ENCODE data around the gene PIEZO1. TPM values are rescaled to one million over a fixed set of nuclear protein-coding genes. Genes with fewer than 3 reads are reported as not detected.

The PIEZO1 gene
- total and polyA plus RNA-seq, 10 of the 15 experiments (the other 5 are each of a cell fraction or from before 2014, with no cell fraction given): 1.3 to 169 (median 33.4) TPM

DNA sequence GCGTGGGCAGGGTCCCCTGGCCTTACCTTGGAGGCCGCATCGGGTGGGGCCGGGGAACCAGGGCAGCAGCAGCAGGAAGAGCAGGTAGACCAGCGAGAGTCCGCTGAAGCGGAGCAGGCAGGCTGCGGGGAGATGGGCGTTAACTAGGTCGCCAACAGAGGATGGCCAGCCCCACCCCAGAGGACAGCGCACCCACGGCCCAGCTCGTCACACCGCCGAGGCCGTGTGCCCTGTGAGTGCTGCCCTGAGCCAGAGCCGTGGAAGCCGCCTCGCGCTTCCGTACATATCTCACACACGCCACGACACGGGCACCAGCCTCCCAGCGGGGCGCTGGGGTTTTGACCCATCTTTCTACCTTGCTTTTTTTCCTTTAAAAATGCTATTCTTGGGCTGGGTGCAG lies 35.7 kb downstream of the PIEZO1 start:
- BruUV-seq (replicated peaks): no TSS peak
- DNase-seq (ENCODE audit: low read depth, low spot score): no peak

More for the DNA sequence above, 35.7 kb downstream of the PIEZO1 start:
- TF ChIP-seq EP300 (IDR thresholded peaks at IDR 0.05; ENCODE audit: borderline replicate concordance in 1 of 2, control insufficient read depth in 1 of 2, low read depth in 2 of 2, low read length in 2 of 2) (no peak), WRNIP1 (IDR thresholded peaks at IDR 0.05; ENCODE audit: borderline replicate concordance, low read depth, low read length) (no peak), USF1 (IDR thresholded peaks at IDR 0.05; ENCODE audit: borderline replicate concordance, extremely low read length, insufficient read depth, low read depth, low read length) (no peak), TAF1 (IDR thresholded peaks at IDR 0.05; ENCODE audit: borderline replicate concordance, low read depth, low read length) (no peak), EGR1 (IDR thresholded peaks at IDR 0.05; ENCODE audit: borderline replicate concordance in 1 of 2, low read depth in 2 of 2, low read length in 2 of 2) (no peak), CTCF (IDR thresholded peaks at IDR 0.05 in 2 of 3, conservative IDR thresholded peaks at IDR 0.05 in 1 of 3; ENCODE audit: control insufficient read depth in 2 of 3, extremely low read depth in 1 of 3, insufficient read depth in 1 of 3, low read depth in 3 of 3, low read length in 3 of 3) (no peak), MYB (IDR thresholded peaks at IDR 0.05; ENCODE audit: borderline replicate concordance, low read depth, low read length) (no peak), HSF1 (IDR thresholded peaks at IDR 0.05; ENCODE audit: low read depth, low read length) (no peak), ZNF274 (IDR thresholded peaks at IDR 0.05; ENCODE audit: insufficient read depth, insufficient read length) (no peak)
- TF ChIP-seq, protein P1, sequence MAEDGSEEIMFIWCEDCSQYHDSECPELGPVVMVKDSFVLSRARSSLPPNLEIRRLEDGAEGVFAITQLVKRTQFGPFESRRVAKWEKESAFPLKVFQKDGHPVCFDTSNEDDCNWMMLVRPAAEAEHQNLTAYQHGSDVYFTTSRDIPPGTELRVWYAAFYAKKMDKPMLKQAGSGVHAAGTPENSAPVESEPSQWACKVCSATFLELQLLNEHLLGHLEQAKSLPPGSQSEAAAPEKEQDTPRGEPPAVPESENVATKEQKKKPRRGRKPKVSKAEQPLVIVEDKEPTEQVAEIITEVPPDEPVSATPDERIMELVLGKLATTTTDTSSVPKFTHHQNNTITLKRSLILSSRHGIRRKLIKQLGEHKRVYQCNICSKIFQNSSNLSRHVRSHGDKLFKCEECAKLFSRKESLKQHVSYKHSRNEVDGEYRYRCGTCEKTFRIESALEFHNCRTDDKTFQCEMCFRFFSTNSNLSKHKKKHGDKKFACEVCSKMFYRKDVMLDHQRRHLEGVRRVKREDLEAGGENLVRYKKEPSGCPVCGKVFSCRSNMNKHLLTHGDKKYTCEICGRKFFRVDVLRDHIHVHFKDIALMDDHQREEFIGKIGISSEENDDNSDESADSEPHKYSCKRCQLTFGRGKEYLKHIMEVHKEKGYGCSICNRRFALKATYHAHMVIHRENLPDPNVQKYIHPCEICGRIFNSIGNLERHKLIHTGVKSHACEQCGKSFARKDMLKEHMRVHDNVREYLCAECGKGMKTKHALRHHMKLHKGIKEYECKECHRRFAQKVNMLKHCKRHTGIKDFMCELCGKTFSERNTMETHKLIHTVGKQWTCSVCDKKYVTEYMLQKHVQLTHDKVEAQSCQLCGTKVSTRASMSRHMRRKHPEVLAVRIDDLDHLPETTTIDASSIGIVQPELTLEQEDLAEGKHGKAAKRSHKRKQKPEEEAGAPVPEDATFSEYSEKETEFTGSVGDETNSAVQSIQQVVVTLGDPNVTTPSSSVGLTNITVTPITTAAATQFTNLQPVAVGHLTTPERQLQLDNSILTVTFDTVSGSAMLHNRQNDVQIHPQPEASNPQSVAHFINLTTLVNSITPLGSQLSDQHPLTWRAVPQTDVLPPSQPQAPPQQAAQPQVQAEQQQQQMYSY (CRISPR knock-in tag; IDR thresholded peaks at IDR 0.05): no peak
- POLR2A ChIA-PET: no interaction called here
- ATAC-seq (no peak), FAIRE-seq (no peak)
- RAD21 ChIA-PET (ENCODE audit: unreplicated experiment): no interaction called here
- Histone ChIP-seq H3K4me1 (ENCODE audit: control insufficient read depth, insufficient read depth, low read length) (peaks cover 11% of the 10 kb centered on the region), H3K9ac (ENCODE audit: control insufficient read depth, insufficient read depth, low read length) (no peak overlapping the region), H3K36me3 (ENCODE audit: control insufficient read depth in 2 of 2, insufficient read depth in 2 of 2, low read length in 1 of 2) (peaks cover 0 to 16% of the 10 kb centered on the region in 2 experiments; a peak in 2 of 4 replicates), H3K79me2 (ENCODE audit: control insufficient read depth, insufficient read depth, low read length) (no peaks in the 10 kb centered on the region; the same call in none of the 2 replicates), H3K4me3 (no peak overlapping the region), H2AFZ (ENCODE audit: control insufficient read depth, low read depth, low read length) (no peak overlapping the region), H3K9me3 (replicated peaks; ENCODE audit: control insufficient read depth, insufficient read depth, low read length) (no peaks in the 10 kb centered on the region), H4K20me1 (ENCODE audit: control insufficient read depth, insufficient read depth) (0 out of 2 replicates have a peak, but pooled peaks cover 3% of the 10 kb centered on the region), H3K4me2 (ENCODE audit: control insufficient read depth, insufficient read depth) (no peak overlapping the region), H3K27ac (ENCODE audit: control insufficient read depth, insufficient read depth) (no peak overlapping the region), H3K27me3 (replicated peaks in 1 of 2; ENCODE audit: control insufficient read depth in 2 of 2, insufficient read depth in 2 of 2, low read length in 1 of 2) (no peaks in the 10 kb centered on the region)
- SMC1A ChIA-PET (ENCODE audit: uncharacterized antibody, unreplicated experiment): no interaction called here
- 92% methylated on average over 26 of the region's 26 CpGs for WGBS (ENCODE audit: insufficient coverage, insufficient replicate concordance, low lambda C conversion rate, missing lambda C conversion rate)
- intact Hi-C loops (cut with micrococcal nuclease; ENCODE audit: unreplicated experiment): loop anchor here (10.0 kb wide), 1 partner anchor 465 kb away; the partner anchor contains the start of gene ZNF778
- CTCF ChIA-PET: interaction anchor here (0.8 kb wide), 1 partner anchor 12 kb away, joined by 3 read pairs; no protein-coding TSS in a partner anchor
- in situ Hi-C loops (cut with MboI): loop anchor here (5.0 kb wide), 2 partner anchors 418 to 463 kb away; no protein-coding TSS in a partner anchor

Measured in GM12878 (cell line).